Fibroblast of villous mesenchyme (primary cell): ENCODE measurements around the gene ARID1B. TPM values are rescaled to one million over a fixed set of nuclear protein-coding genes. Genes with fewer than 3 reads are reported as not detected.

Experiments
- DNase-seq: peaks from one replicate; pipeline ENCODE4 v3.0.0-alpha.2; 2010; ENCODE audit warnings: low read depth
- H3K4me3 ChIP-seq: 2 replicates; pipeline ENCODE4 v1.5.1; 2011; ENCODE audit warnings: low read depth, mild to moderate bottlenecking, low read length
- CTCF ChIP-seq: IDR thresholded peaks from 2 replicates; pipeline ENCODE4 v1.5.1; 2012; ENCODE audit warnings: low read depth, mild to moderate bottlenecking, low read length; ENCODE audit not compliant: insufficient read depth
- total RNA-seq: library from RNA; depleted of rRNA; stranded (reverse); fragments of >200 nt; gene quantifications from 2 replicates; pipeline ENCODE4 v1.2.3, GENCODE V29; 2012

The ARID1B gene
- total RNA-seq, 1 donor, result 41.0 TPM

GRCh38 chr6:156918647-156919046 lies 141.5 kb downstream of the ARID1B start:
- H3K4me3 ChIP-seq, result no peak overlapping the region
- DNase-seq, result no peak
- no peak for TF ChIP-seq CTCF

- no peak for DNase-seq
- TF ChIP-seq CTCF, result no peak
- H3K4me3 ChIP-seq, result no peak overlapping the region
Measured at GRCh38 chr6:156919370-156919769, 142.2 kb downstream of the ARID1B start.

GRCh38 chr6:156919814-156920369 lies 142.7 kb downstream of the ARID1B start:
- TF ChIP-seq CTCF, result no peak
- no peak overlapping the region for H3K4me3 ChIP-seq
- DNase-seq, result no peak

GRCh38 chr6:156924246-156924645 lies 147.1 kb downstream of the ARID1B start:
- DNase-seq, result no peak

GRCh38 chr6:156925026-156925425 lies 147.8 kb downstream of the ARID1B start:
- DNase-seq, result no peak
- TF ChIP-seq CTCF, result no peak
- no peak overlapping the region for H3K4me3 ChIP-seq

More at GRCh38 chr6:156924246-156924645, 147.1 kb downstream of the ARID1B start:
- TF ChIP-seq CTCF, result no peak
- H3K4me3 ChIP-seq, result no peak overlapping the region

- no peak overlapping the region for H3K4me3 ChIP-seq
- TF ChIP-seq CTCF, result no peak
Measured at GRCh38 chr6:156925718-156926607, 148.8 kb downstream of the ARID1B start.

More at GRCh38 chr6:156925718-156926607, 148.8 kb downstream of the ARID1B start:
- no peak for DNase-seq
